Measurements from ENCODE around the gene MUS81.

- TF ChIP-seq CTCF (IDR thresholded peaks at IDR 0.05): no peak
- TF ChIP-seq POLR2A (IDR thresholded peaks at IDR 0.05): no peak
Observed at GRCh38 chr11:65859812-65860277, 388 bp upstream of the MUS81 start.
